Limb (tissue), 2 donors: ENCODE measurements around the gene IL31RA.
"Not testable (repeated sequence)": the region's sequence is repeated elsewhere in the genome, so short reads cannot be mapped to it uniquely, and the experiment has no call there.

Experiments
- DNase-seq, 2 donors: peaks; one replicate each; pipeline ENCODE4 v3.0.0-alpha.2; 2016; ENCODE audit errors: extremely low spot score in 2 of 2

IL31RA gene

DNA sequence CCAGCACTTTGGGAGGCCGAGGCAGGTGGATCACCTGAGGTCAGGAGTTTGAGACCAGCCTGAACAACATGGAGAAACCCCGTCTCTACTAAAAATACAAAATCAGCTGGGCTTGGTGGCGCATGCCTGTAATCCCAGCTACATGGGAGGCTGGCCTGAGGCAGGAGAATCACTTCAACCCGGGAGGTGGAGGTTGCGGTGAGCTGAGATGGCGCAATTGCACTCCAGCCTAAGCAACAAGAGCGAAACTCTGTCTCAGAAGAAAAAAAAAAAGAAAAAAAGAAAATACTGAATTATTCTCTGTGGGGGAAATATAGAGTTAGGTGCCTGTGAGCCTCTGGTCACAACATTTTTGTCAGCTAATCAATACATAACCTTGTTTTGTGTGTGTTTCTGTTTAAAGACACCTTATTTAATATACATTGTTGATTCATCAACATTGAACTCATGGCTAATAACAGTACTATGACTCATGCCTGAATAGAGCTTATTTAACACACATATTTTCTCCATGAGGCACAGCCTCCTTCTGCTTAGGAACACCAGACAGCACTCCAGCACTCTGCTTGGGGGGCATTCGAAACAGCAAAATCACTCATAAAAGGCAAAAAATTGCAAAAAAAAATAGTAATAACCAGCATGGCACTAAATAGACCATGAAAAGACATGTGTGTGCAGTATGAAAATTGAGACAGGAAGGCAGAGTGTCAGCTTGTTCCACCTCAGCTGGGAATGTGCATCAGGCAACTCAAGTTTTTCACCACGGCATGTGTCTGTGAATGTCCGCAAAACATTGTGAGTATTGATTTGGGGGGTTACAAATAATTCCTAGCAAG is at the start of gene IL31RA:
IL31RA (plus strand) TSS at position 519 of the 836 bp plus-strand sequence; CDS start at position 733, 214 bp downstream.
- DNase-seq = no peak

DNA sequence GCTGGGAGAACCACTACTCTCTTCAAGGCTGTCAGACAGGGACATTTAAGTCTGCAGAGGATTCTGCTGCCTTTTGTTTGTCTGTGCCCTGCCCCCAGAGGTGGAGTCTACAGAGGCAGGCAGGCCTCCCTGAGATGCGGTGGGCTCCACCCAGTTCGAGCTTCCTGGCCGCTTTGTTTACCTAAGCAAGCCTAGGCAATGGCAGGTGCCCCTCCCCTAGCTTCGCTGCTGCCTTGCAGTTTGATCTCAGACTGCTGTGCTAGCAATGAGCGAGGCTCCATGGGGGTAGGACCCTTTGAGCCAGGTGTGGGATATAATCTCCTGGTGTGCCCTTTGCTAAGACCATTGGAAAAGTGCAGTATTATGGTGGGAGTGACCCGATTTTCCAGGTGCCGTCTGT is 42.3 kb upstream of the IL31RA start:
- DNase-seq = not testable (repeated sequence)

DNA sequence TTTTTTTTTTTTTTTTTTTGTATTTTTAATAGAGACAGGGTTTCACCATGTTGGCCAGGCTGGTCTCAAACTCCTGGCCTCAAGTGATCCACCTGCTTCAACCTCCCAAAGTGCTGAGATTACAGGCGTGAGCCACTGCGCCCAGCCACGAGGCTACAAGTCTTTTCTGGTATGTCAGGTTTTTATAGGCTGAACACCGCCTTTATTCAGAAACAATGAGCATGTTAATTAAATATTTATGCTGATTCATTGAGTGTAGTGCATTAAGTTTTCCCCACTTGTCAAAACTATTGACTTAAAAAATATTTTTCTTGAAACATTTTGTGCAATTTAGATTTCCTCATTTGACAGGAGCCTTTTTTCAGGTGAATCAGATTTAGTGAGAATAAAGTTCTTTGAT is 35.2 kb upstream of the IL31RA start:
- DNase-seq = not testable (repeated sequence)

DNA sequence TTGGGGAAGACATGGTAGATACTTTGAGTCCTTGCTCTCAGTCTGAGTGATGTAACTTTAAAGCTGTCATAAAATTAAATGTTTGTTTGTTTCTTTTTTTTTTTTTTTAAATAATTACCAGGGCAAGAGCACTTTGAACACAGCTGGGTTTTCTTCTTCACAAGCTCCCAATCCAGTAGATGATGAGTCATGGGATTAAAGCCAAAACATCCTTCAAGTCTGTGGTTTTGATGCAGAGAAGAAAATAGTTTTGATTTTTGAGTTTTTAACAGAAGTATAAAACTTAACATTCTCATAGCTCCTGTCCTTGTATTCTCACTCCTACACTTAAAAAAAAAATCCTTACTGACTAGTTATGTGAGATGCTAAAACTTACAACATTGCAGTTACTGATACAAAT is 34.8 kb upstream of the IL31RA start:
- no peak for DNase-seq

DNA sequence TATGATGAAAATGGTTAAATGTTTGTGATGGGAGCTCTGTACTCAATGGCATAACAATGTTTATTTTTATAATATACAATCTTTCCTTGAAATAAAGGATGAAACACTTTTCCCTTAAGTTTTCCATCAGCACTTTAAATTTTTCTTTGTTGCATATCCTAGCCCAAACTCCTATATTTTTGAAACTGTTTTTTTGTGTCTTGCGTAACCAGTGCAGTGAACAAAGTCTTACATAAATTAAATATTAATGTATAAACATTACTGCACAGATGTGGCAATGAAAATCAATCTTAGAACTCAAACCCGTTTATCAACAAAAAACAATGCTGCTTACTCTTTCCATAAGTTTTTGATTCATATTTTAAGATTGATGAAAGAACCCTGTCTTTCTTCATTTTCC is 34.1 kb upstream of the IL31RA start:
- DNase-seq = no peak

DNA sequence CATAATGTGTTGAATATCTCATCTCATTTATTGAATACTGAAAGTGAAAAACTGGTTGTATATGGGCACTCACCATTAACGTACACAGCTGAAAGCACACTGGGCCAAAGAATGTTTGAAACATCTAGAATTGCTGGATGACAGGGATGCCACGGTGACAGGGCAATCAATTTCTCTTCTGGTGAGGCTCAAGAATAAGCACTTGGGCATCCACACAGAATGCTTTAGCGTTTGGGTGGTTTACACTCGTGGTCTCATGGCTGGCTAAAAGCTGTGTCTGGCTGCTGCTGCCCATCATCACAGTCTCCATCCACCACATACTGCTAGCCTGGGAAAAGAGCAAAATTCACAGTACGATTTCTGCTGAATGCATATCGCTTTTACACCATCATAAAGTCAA is 30.7 kb upstream of the IL31RA start:
- no peak for DNase-seq

DNA sequence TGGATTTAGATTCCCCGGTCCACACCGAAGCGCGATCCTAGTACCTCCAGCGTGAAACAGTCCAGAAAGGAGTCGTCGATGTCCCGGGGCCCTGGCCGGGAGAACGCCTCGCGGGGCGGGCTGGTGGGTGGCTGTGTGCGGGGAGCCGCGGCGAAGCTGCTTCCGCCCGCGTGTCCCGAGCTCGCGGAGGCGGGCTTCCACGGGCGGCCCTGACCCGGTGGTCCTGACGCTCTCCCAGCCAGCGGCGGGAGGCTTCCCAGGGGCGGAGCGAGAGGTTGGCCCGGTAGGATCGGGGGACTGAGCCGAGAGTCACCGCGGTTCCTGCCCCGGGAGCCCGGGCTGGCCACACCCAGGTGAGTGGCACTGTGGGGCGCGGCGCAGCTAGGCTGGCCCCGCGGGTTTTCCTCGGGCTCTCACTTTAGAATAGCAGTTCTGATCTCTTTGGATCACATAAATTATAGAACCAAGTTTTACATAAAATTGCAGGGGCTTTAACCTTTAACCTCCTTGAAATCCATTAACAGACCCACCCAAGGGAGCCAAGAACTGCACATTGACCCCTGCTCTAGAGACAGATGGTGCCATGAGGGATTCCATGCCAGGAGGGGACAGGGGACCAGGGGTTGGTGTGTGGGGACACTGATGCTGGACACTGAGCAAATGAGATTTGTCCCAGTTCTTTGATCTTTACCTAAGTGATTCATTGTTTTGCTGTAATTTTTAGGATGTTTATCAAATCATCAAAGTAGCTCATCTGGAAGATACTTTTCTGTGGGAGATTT is 29.2 kb upstream of the IL31RA start:
- DNase-seq = peak; percentile 8 to 67

DNA sequence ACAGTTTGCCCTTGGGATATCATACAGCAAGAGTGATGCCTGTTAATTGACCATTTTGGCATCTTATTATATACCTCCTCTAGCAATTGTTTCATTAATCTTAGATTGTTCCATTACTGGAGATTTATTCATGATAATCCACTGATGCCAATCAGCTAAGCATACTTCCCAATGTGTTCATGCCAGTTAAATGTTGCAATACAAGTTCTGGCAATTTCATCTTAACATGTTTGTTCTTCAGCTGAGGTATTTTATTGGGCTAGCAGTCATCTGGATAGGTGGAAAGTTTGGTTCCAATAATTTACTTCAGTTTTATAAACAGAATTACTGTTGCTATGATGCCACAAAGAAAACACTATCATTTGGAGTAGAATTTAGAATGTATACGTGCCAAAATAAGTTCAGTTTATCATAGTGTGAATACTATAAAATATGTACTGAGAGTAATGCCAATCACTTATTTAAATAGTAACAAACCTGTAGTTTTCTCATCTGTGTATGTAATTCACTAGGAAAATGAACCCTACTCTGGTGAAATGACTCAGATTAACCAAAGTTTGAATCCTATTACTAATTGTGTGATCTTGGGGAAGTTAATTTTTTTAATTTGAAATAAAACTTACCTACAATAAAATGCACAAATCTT is 27.9 kb upstream of the IL31RA start:
- DNase-seq = no peak

DNA sequence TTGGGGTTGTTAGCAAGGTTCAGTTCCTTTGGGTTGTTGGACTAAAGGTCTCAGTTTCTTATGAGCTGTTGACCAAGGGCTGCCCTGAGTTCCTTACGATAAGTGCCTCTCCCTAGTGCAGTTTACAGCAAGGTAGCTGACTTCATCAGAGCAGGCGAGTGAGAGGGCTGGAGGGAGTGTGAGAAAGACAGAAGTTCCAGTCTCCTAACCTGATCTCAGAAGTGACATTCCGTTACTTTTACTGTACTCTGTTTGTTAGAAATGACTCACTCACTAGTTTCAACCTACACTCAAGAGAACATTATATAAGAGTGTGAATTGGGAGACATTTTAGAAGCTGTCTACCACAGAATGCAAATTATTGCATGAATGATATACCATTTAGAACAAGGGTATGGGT is 21.2 kb upstream of the IL31RA start:
- no peak for DNase-seq

DNA sequence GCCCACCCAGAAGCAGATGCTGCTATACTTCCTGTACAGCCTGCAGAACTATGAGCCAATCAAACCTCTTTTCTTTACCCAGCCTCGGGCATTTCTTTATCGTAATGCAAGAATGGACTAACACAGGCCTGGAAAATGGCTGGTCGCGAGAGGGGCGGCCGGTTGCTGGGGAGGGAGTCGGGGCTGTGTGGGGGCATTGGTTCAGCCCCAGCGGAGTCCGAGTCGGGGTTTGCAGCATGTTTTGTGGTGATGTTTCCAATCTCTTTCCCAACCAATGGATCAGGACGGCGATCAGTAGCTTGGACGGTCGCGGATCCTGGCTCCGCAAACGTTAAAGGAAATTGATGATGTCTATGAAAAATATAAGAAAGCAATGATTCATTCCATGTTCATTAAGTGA is 18.7 kb upstream of the IL31RA start:
- DNase-seq = no peak

DNA sequence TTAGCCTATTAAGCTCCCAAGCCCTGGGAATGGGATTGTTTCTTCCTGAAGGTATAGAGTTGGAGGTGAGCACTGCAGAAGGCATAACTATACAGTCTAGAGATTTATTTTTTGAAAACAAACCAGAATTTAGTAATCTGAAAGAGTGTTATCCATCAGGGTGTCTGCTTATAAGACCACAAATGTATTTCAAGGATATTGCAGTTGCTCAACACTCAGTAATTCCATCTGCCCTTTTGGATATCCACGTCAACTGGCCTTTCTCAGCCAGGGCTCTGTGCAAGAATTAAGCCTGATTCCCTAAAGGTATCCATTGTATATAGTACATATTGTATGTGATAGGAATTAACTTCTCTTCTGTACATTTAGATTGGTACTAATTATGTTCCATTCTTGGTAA is 15.0 kb upstream of the IL31RA start:
- DNase-seq = no peak

DNA sequence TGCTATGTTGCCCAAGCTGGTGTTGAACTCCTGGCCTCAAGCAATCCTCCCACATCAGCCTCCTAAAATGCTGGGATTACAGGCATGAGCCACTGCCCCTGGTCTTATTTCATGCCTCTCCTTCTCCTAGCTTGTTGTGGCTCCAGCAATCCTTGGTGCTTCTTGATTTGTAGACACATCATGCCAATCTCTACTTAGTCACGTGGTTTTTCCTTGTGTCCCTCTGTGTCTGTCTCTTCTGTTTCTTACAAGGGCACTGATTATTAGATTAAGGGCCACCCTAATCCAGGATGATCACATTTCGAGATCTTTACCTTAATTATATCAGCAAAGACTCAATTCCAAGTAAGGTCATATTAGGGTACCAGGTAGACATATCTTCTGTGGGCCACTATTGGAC is 9.2 kb upstream of the IL31RA start:
- no peak for DNase-seq

DNA sequence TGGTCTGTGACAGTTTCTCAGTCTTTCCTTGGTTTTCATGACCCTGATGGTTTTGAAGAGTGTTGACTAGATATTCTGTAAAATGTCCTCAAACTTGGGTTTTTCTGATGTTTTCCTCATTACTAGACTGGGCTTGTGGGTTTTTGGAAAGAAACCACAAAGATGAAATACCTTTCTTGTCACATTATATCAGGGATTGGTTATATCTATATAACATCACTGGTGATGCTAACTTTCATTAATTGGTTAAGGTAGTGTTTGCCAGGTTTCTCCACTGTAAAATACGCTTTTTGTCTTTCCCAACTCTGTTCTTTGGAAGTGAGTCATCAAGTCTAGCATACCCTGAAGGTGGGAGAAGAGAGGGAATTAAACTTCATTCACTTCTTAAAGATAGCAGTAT is 3.3 kb upstream of the IL31RA start:
- DNase-seq = no peak

DNA sequence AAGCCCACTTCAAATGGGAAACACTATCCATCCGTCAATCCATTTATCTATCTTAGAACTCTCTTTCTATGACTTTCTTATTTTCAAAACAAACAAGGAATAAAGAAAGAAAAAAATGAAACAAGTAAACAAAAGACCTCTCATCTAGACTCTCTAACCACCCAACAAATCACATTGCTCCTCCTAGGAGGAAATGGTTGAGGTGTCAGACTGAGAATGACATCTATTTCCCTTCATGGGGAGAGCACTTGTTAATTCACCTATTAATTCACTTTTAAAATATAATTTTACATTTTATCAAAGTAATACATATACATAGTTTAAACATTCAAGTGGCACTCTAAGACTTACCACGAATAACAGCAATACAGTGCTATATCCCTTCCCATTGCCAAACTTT is 2.4 kb upstream of the IL31RA start:
- DNase-seq = no peak

DNA sequence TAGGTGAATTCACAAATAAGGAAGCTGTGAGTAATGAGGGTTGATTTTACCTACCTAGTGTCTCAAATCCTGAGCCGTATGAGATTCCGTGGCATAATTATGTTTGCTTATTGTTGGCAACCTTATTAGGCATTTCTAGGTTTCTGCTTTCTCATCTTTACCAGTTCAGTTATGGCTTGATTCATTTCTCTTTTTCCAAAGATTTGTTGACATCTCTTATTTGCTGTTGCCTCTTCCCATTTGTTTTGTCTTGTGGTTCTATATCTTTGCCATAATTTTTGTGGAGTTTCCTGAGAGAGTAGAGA is 470 bp downstream of the IL31RA start:
- DNase-seq = no peak

DNA sequence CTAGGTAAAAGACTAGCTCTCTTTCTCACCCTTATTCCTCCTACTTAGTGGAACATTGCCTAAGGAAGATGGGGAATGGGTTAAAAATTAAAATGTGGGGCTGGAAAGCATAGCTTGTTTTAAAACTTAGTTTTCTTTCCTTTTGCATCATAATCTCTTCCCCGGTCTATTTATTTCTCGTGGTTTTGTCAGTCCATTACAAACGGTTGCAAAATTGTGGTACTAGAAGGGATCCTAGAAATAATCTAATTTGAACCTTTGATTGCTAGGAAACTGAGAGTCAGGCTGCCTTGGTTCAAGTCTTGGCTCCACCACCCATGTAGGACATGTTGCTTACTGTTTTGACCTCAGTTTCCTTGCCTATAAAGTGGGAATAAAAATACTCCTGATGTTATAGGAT is 1.3 kb downstream of the IL31RA start:
- DNase-seq = no peak

DNA sequence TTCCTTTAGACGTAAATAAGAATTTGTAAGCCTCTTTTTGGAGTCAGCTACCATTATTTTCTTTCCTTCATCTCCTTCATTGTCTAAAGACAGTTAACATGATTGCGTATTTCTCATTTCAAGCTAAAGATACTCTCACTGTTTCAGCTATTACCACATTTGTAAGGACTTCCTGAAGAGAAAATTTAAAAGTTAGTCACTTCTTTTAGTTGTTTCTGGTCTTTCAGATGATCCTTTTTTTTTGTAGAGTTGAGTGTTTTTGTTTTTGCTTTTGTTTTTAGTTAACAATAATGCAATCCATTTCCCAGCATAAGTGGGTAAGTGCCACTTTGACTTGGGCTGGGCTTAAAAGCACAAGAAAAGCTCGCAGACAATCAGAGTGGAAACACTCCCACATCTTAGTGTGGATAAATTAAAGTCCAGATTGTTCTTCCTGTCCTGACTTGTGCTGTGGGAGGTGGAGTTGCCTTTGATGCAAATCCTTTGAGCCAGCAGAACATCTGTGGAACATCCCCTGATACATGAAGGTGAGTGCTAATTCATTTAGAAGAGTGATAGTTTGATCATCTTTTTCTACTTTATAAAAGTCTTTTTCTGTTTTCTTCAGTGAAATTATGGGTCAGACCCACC is 2.0 kb downstream of the IL31RA start:
- no peak for DNase-seq

DNA sequence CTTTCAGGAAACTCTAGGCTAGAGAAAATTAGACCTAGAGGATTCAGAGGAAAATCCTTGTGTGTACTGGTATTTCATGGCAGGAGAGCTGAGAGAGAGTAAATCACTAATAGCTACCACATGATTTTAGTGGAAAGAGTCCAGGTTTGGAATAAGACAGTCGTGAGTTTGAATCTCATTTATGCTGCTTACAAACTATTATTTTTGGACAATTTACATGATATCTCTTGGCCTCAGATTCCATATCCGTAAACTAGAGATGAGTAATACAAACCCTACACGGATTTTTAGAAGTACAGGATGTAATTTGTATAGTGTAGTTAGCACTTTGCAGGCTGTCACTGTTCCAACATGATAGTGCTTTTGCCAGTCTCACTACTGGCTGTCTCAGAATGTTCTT is 2.7 kb downstream of the IL31RA start:
- no peak for DNase-seq

DNA sequence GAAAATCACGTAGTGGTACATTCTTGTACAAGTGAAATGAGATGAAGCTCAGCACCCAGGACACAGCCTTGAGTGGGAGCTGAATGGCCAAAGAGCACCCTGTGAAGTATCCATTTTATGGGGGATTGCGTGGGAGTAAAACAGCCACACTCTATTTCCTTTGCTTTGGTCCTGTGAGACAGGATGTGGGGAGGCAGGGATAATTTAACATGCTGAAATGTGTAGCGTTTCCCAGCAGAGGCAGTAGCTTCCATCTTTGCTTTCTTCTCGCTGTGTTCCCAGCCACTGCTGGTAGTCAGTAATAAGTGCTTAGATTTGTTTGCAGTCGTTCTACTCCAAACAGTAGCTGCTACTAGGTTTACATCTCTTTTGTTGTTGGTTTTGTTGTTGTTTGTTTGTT is 4.4 kb downstream of the IL31RA start:
- DNase-seq = no peak

DNA sequence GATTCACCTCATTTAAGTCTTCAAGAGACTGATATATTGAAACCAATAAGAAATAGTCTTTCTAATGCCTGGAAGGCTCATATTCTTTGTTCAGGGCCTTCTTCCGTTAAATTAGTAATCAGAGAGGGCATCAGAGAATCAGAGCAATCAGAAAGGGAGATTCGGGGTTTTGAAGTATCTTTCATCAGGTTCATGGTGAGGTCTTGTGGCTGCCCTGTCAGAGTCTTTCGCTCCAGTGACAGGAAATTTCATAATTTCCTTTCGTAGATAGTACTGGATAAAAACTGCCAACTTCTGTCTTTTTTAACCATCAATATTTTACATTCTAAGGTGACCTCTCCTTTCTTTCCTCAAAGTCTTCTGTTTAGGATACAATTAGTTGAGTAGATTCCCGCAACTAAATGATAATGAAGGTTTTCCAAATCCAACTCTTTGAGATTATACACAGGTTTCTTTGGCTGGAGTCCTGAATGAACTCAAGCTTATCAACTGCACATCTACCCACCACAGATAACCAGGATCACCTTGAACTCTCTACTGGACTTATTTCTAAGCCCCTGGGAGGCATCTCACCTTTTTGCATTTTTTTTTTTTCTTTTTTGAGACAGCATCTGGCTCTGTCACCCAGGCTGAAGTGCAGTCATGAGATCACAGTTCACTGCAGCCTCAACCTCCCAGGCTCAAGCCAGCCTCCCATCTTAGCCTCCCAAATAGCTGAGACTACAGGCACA is 5.5 kb downstream of the IL31RA start:
- no peak for DNase-seq

DNA sequence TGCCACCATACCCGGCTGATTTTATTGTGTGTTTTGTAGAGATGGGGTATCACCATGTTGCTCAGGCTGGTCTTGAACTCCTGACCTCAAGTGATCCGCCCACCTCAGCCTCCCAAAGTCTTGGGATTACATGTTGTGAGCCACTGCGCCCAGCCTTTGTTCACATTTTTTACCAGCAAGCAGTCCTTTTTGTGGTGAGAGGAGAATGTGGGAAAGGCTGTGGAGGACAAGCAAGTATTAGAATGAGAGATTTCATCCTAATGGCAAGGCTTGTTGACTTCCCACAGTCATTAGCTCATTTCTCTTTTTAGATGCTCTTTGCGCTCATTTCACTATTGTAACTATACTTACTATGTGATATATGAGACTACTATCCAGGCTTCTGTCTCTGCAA is 6.1 kb downstream of the IL31RA start:
- DNase-seq = no peak
